WTC11 (cell line): ENCODE data around the gene SLC19A2. TPM values are rescaled to one million over a fixed set of nuclear protein-coding genes. Genes with fewer than 3 reads are reported as not detected.

Experiments used
- ATAC-seq: fragments of 200-7000 bp; cut with Tn5 transposase; 2 replicates; pipeline ENCODE4 v1.10.0; 2021; ENCODE audit warnings: mild to moderate bottlenecking, moderate library complexity
- CTCF ChIA-PET: fragments of 300-600 bp; sonication (Branson Sonifier 250); formaldehyde crosslinking; loops from one replicate; lab custom pipeline; 2021; ENCODE audit warnings: antibody characterized with exemption; lab: Charles Lee
- POLR2A ChIA-PET: fragments of 350-600 bp; sonication (Branson Sonifier 250); formaldehyde crosslinking; loops from one replicate; lab custom pipeline; 2021; ENCODE audit warnings: antibody characterized with exemption; lab: Charles Lee
- DNase-seq: peaks from one replicate; pipeline ENCODE4 v3.0.0; 2021; ENCODE audit warnings: low spot score
- H3K27ac Mint-ChIP-seq: 2 replicates; pipeline ENCODE4 v1.8.0; 2021; ENCODE audit warnings: mixed read lengths
- H3K27me3 Mint-ChIP-seq: 2 replicates; pipeline ENCODE4 v1.8.0; 2021; ENCODE audit warnings: low read depth, mild to moderate bottlenecking, moderate library complexity, mixed read lengths
- H3K36me3 Mint-ChIP-seq: 2 replicates; pipeline ENCODE4 v1.8.0; 2021; ENCODE audit warnings: mixed read lengths
- H3K4me1 Mint-ChIP-seq: 2 replicates; pipeline ENCODE4 v1.8.0; 2022; ENCODE audit warnings: mixed read lengths
- H3K4me3 Mint-ChIP-seq: 2 replicates; pipeline ENCODE4 v1.8.0; 2021; ENCODE audit warnings: mild to moderate bottlenecking, moderate library complexity, mixed read lengths
- H3K9me3 Mint-ChIP-seq: 2 replicates; pipeline ENCODE4 v1.8.0; 2021; ENCODE audit warnings: mixed read lengths
- ARID4B ChIP-seq: sonication (generic); formaldehyde crosslinking; IDR thresholded peaks from 2 replicates; pipeline ENCODE4 v1.8.0; 2023; ENCODE audit warnings: missing genetic modification reagents, mild to moderate bottlenecking, borderline replicate concordance
- KAT7 ChIP-seq: sonication (generic); formaldehyde crosslinking; IDR thresholded peaks from 2 replicates; pipeline ENCODE4 v1.8.1; 2023; ENCODE audit warnings: missing genetic modification reagents, mild to moderate bottlenecking, borderline replicate concordance
- MAX ChIP-seq: sonication (generic); formaldehyde crosslinking; IDR thresholded peaks from 2 replicates; pipeline ENCODE4 v1.8.0; 2022; ENCODE audit warnings: mild to moderate bottlenecking, missing genetic modification reagents
- PREB ChIP-seq: sonication (generic); formaldehyde crosslinking; IDR thresholded peaks from 2 replicates; pipeline ENCODE4 v1.8.1; 2022; ENCODE audit warnings: mild to moderate bottlenecking, missing genetic modification reagents, moderate library complexity, borderline replicate concordance
- RORB ChIP-seq: fragments of 250-450 bp; sonication (Bioruptor Pico); IDR thresholded peaks from 2 replicates; pipeline ENCODE4 v1.9.0; 2021; ENCODE audit warnings: mild to moderate bottlenecking
- TP53 ChIP-seq: sonication (generic); formaldehyde crosslinking; IDR thresholded peaks from 2 replicates; pipeline ENCODE4 v1.8.1; 2023; ENCODE audit warnings: mild to moderate bottlenecking, missing genetic modification reagents
- USF2 ChIP-seq: sonication (generic); formaldehyde crosslinking; IDR thresholded peaks from 2 replicates; pipeline ENCODE4 v1.8.1; 2023; ENCODE audit warnings: mild to moderate bottlenecking, missing genetic modification reagents, moderate library complexity
- ZMAT4 ChIP-seq: fragments of 250-450 bp; sonication (Bioruptor Pico); IDR thresholded peaks from 2 replicates; pipeline ENCODE4 v1.9.0; 2021; ENCODE audit warnings: mild to moderate bottlenecking
- ZNF121 ChIP-seq: sonication (generic); formaldehyde crosslinking; IDR thresholded peaks from 2 replicates; pipeline ENCODE4 v1.8.0; 2023; ENCODE audit warnings: missing genetic modification reagents
- ZNF232 ChIP-seq: sonication (generic); formaldehyde crosslinking; IDR thresholded peaks from 2 replicates; pipeline ENCODE4 v1.8.0; 2022; ENCODE audit warnings: mild to moderate bottlenecking, missing genetic modification reagents
- ZNF425 ChIP-seq: fragments of 250-450 bp; sonication (Bioruptor Pico); conservative IDR thresholded peaks from 2 replicates; pipeline ENCODE4 v1.9.0; 2021; ENCODE audit warnings: mild to moderate bottlenecking
- ZNF532 ChIP-seq: fragments of 250-450 bp; sonication (Bioruptor Pico); IDR thresholded peaks from 2 replicates; pipeline ENCODE4 v1.9.0; 2021; ENCODE audit warnings: mild to moderate bottlenecking, borderline replicate concordance
- ZSCAN18 ChIP-seq: fragments of 250-450 bp; sonication (Bioruptor Pico); IDR thresholded peaks from 2 replicates; pipeline ENCODE4 v2.1.2; 2022; ENCODE audit warnings: mild to moderate bottlenecking, moderate library complexity
- total RNA-seq: library from RNA; stranded (reverse); gene quantifications from 3 replicates; pipeline ENCODE4 v1.2.3, GENCODE V29; 2021

SLC19A2 gene
- total RNA-seq, 1 experiment from 2014 or later = 15.8 TPM

- Mint-ChIP-seq H3K27ac (no peak overlapping the region), H3K36me3 (no peaks in the 10 kb centered on the region), H3K27me3 (no peaks in the 10 kb centered on the region; the same call in 1 of the 2 replicates), H3K9me3 (peaks cover 9% of the 10 kb centered on the region; the same call in 1 of the 2 replicates), H3K4me1 (no peaks in the 10 kb centered on the region), H3K4me3 (no peak overlapping the region)
- ATAC-seq (no peak), DNase-seq (no peak)
- ChIA-PET POLR2A (no interaction called here), CTCF (no interaction called here)
- TF ChIP-seq USF2 (CRISPR knock-in tag) (no peak), RORB (CRISPR knock-in tag) (no peak), ZNF532 (no peak), ZNF425 (CRISPR knock-in tag) (no peak), ZMAT4 (CRISPR knock-in tag) (no peak), ZNF121 (CRISPR knock-in tag) (no peak), ARID4B (CRISPR knock-in tag) (no peak), MAX (CRISPR knock-in tag) (no peak)
Observed at GRCh38 chr1:169443923-169444322, 41.8 kb downstream of the SLC19A2 start.

- Mint-ChIP-seq H3K27ac (no peak within 1 kb of the TSS), H3K4me1 (peaks cover 11% of the 10 kb centered on the region), H3K9me3 (peaks cover 6% of the 10 kb centered on the region; the same call in 1 of the 2 replicates), H3K36me3 (no peaks in the 10 kb centered on the region), H3K4me3 (peak within 1 kb of the TSS; percentile 95), H3K27me3 (peaks cover 36% of the 10 kb centered on the region)
- ChIA-PET POLR2A (interaction anchor here (1.0 to 1.4 kb wide), 2 partner anchors 9 to 59 kb away, joined by 3 to 7 read pairs; partner anchors contain the start of gene SLC19A2), CTCF (interaction anchor here (0.6 to 1.3 kb wide), 6 partner anchors 9 to 824 kb away, joined by 3 to 5 read pairs (median 4); no protein-coding TSS in a partner anchor)
- ATAC-seq (peak; percentile 99), DNase-seq (peak; percentile 90)
- TF ChIP-seq MAX (CRISPR knock-in tag) = peak; percentile 40; the same call in 1 of the 2 replicates
- TF ChIP-seq ZSCAN18 (CRISPR knock-in tag) = no peak
- TF ChIP-seq TP53 (CRISPR knock-in tag) = no peak
- TF ChIP-seq ZNF232 (CRISPR knock-in tag) = no peak
- TF ChIP-seq PREB (CRISPR knock-in tag) = no peak
- no peak for TF ChIP-seq KAT7
Observed at GRCh38 chr1:169427081-169427641, 58.6 kb downstream of the SLC19A2 start, which contains the start of gene CCDC181. Gene CCDC181, minus strand, starts transcription at chr1:169427474. Its CDS starts 2,547 bp downstream, at chr1:169424927.
